VCaP (cell line): Measurements from ENCODE around the gene PMEPA1.

Experiments
- H3K27ac ChIP-seq: fragments of 450-650 bp; 2 replicates; pipeline ENCODE4 v1.5.1; 2017
- TF ChIP-seq, protein P1 (sequence below): fragments of 450-650 bp; conservative IDR thresholded peaks from 2 replicates; pipeline ENCODE4 v1.5.1; 2017; ENCODE audit warnings: mild to moderate bottlenecking, moderate library complexity

Gene PMEPA1

DNA sequence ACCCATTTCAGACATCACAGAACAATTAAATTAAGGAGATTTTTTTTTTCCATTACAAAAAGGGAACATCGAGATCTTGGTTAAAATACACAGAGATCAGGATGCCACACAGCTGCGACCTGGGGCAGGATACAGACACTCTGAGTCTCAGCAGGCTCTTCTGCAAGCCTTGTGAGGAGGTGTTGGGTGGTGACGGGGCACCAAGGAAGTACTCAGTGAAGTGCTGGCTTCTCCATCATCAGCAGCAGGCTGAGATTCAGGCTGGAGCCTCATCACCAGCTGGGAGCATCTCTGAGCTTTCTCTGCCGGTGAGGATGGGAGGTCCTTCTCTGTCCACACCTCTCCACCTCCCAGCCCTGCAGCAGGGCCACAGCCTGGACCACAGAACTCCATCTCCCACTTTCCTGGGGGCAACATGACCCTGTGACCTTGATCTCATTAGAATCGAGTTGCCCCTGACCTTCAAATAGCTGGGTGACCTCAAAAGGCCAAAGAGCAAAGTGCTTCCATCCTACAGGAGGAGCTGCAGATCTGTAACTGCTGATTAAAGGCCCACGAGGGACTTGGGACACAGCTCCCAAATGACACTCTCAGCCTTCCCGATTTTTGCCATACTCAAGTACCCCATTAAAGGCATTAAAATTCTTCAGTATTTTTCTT is 16.0 kb downstream of the PMEPA1 start:
- TF ChIP-seq, protein P1, sequence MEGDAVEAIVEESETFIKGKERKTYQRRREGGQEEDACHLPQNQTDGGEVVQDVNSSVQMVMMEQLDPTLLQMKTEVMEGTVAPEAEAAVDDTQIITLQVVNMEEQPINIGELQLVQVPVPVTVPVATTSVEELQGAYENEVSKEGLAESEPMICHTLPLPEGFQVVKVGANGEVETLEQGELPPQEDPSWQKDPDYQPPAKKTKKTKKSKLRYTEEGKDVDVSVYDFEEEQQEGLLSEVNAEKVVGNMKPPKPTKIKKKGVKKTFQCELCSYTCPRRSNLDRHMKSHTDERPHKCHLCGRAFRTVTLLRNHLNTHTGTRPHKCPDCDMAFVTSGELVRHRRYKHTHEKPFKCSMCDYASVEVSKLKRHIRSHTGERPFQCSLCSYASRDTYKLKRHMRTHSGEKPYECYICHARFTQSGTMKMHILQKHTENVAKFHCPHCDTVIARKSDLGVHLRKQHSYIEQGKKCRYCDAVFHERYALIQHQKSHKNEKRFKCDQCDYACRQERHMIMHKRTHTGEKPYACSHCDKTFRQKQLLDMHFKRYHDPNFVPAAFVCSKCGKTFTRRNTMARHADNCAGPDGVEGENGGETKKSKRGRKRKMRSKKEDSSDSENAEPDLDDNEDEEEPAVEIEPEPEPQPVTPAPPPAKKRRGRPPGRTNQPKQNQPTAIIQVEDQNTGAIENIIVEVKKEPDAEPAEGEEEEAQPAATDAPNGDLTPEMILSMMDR, result peak; percentile 40; the same call in 1 of the 2 replicates

DNA sequence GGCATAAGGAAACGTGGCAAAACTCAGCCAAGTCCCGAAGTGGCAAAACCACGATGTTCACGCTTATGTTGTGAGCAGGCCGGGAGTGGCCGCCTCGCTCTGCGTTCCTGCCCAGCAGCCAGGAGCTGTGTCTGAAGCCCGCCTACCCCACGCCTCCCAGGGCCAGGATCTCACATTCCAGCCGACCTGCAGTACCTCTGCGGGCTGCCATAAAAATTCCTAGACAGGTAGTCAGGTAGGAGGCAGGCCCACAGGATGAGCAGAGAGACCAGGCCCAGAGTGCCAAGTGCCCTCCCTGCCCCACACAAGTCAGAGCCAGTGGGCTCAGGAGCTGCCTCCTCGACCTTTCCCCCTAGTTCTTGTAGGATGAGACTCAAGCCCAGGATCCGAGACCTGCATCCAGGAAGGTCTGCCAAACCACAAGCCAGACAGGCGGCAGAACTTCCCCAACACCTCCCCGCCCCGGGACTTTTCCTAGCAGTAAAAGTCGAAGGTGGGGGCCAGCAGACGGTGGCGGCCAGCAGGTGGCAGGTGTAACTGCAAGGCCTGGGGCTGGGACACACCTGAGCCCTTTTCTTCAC is 16.7 kb downstream of the PMEPA1 start:
- TF ChIP-seq, protein P1, result peak; percentile 71
- H3K27ac ChIP-seq, result peak overlapping the region; percentile 99

More for the DNA sequence above, 16.0 kb downstream of the PMEPA1 start:
- H3K27ac ChIP-seq, result peak overlapping the region; percentile 99

DNA sequence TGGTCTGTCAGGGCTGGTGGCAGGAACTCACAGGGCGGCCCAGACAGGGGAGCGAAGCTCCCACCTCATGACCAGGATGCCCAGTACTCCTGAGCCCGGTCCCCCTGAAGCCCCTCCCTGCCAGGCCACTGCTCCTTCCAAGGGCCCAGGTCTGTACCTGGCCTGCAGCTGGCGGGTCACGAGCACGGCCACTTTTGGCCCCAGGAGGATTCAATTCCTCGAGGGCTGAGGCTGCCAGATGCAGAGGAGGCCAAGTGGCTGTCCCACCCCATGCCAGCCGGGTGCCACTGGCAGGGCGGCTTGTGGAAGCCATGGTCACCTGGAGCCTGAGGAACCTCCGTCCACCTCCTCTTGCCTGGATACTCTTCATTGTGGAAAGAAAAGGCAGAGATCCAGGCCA is 17.4 kb downstream of the PMEPA1 start:
- TF ChIP-seq, protein P1, result no peak
- H3K27ac ChIP-seq, result peak overlapping the region; percentile 99

DNA sequence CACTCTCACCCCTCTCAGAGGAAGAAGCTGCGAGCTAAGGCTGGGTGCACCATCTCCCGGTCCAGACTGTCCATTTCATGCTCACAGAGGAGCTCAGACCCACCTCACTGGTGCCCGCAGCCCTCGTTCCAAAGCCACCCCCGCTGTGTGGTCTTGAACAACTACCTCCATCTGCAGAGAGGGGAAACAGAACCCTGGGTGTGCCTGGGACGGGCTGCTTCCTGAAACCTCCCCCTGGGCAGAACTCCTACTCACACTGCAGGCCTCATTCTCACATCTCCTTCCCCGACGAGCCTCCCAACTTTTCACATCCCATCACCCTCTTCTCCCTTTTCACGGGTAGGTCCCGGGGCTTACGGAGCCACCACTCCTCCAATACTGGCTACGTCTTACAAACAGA is 18.1 kb downstream of the PMEPA1 start:
- peak overlapping the region; percentile 99 for H3K27ac ChIP-seq
- TF ChIP-seq, protein P1, result no peak

DNA sequence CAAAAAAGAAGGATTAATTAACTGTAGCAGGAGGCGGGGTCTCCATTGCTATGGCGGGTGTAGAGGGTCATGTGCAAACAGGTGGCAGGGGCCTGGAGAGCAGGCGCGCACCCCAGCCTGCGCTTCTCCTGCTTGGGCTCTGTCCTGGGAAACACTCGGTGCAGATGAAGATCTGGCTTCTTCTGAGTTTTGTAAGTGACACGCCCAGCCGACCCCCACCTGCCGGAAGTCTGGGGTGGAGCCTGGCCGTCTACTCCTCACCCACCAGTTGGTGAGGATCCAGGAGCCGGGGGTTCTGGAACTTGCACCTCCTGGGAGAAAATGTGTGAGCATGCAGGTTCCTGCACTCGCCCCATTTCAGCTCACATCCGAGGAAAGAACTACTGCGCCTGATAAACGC is 19.3 kb downstream of the PMEPA1 start:
- TF ChIP-seq, protein P1, result no peak
- peak overlapping the region; percentile 99 for H3K27ac ChIP-seq

DNA sequence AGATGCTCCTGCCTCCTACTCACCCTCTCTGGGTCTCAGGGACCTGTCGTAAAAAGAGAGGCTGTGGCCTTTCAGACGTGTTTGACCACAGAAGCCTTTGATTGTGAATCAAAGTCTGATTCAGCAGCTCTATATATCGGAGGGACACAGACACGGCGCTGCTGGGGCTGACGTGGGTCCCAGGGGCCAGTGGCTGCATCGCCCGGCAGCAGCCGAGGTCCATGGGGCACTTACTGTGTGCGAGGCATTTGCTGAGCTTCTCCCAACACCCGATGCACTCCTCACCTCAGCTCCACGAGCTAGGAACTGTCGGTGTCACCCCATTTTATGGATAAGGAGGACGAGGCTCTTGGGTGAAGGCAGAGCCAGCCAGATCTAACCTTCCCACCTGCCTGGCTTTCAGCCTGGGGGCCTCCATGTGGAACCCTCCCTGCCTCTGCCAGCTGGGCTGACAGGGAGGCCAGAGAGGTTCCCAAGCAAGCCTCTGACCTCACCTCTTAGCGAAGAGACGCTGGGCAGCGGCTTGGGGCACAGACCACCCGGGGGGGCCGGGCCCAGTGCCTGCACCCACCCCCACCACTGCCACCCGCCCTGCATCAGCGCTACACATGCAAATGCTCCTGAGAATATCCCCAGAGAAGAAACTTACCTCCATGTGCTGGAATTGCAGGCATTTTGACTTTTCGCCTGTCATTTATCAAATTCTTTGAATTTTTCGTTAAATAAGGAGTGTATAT is 19.9 kb downstream of the PMEPA1 start:
- TF ChIP-seq, protein P1, result no peak
- H3K27ac ChIP-seq, result peak overlapping the region; percentile 99

DNA sequence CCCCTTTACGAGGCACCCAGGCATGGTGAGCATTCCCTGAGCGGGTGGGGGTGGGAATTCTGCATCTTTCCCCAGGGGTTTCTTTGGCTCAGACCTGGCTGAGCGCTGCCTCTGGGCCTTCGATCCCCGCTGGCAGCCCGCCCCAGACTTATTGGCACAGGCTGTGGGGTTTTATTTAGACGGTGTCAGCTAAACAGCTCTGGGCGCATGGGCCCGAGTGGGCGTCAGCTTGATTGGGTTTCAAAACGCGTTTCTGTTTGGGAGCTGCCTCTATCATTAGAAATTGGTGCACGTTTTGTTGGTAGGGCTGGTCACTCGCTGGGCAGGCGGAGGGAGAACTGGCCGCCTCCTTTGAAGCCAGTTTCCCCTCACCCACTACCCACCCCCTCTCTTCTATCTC is 21.0 kb downstream of the PMEPA1 start:
- TF ChIP-seq, protein P1, result no peak
- peak overlapping the region; percentile 99 for H3K27ac ChIP-seq
